K562 (cell line): ENCODE measurements around the gene PRR5. TPM values are rescaled to one million over a fixed set of nuclear protein-coding genes. Genes with fewer than 3 reads are reported as not detected.

Experiments used
- ATAC-seq: fragments of 200-7000 bp; cut with Tn5 transposase; 3 replicates; pipeline ENCODE4 v1.9.1; 2020; ENCODE audit warnings: moderate library complexity
- BruUV-seq: library from RNA; stranded (reverse); fragments of 400-500 nt; replicated peaks from 2 replicates; lab custom pipeline; 2021; lab: Mats Ljungman, UMichigan
- CTCF ChIA-PET: fragments of 300-600 bp; formaldehyde crosslinking; extraction: SDS; loops from one replicate; lab custom pipeline; 2021; ENCODE audit warnings: low intra/inter-chr PET ratio; lab: Yijun Ruan, JAX
- POLR2A ChIA-PET: fragments of 300-600, 350-650 bp; sonication (Branson Sonifier 250); formaldehyde crosslinking; extraction: SDS; loops from one replicate; lab custom pipeline; 2021; ENCODE audit warnings: antibody characterized with exemption, inconsistent platforms; lab: Yijun Ruan, JAX
- DNase-seq, 4 experiments: peaks; one replicate each; pipeline versions ENCODE4 v3.0.0 to v3.0.0-alpha.2; 2011 to 2018; ENCODE audit warnings: low spot score in 3 of 4, mixed read lengths in 3 of 4; ENCODE audit errors: extremely low read depth in 1 of 4
- FAIRE-seq: peaks from 2 replicates; lab custom pipeline; 2011; peaks lifted over from hg19 to GRCh38; lab: Jason Lieb, UNC
- H2AFZ ChIP-seq: 2 replicates; pipeline ENCODE4 v1.6.0; 2011; ENCODE audit warnings: low read depth, low read length, control low read depth, inconsistent platforms
- H3K27ac ChIP-seq: fragments of 200-600 bp; 3 replicates; pipeline ENCODE4 v1.8.0; 2011; ENCODE audit warnings: low read depth, mild to moderate bottlenecking, control low read depth, inconsistent platforms, low read length, moderate library complexity, mixed read lengths; ENCODE audit errors: extremely low read depth
- H3K27me3 ChIP-seq, 2 experiments: fragments of 300-600 bp in 1 of 2; 2 replicates in 1 of 2; 3 replicates in 1 of 2; pipeline versions ENCODE4 v1.6.0 to v1.8.0; 2011; ENCODE audit warnings: inconsistent platforms in 2 of 2, low read length in 2 of 2, mild to moderate bottlenecking in 1 of 2, mixed read lengths in 1 of 2, moderate library complexity in 1 of 2; ENCODE audit not compliant: control insufficient read depth in 2 of 2, insufficient read depth in 2 of 2
- H3K36me3 ChIP-seq: fragments of 300-600 bp; 3 replicates; pipeline ENCODE4 v1.8.0; 2011; ENCODE audit warnings: mild to moderate bottlenecking, low read length, inconsistent platforms; ENCODE audit not compliant: control insufficient read depth, insufficient read depth
- H3K4me1 ChIP-seq, 2 experiments: fragments of 200-600 bp in 1 of 2; replicated peaks in 1 of 2; 2 replicates in 1 of 2; 3 replicates in 1 of 2; pipeline versions ENCODE4 v1.5.1 to v1.8.0; 2011; ENCODE audit warnings: inconsistent platforms in 2 of 2, low read length in 2 of 2, mild to moderate bottlenecking in 1 of 2, mixed read lengths in 1 of 2, moderate library complexity in 1 of 2; ENCODE audit not compliant: control insufficient read depth in 2 of 2, insufficient read depth in 2 of 2
- H3K4me2 ChIP-seq: 2 replicates; pipeline ENCODE4 v1.6.1; 2011; ENCODE audit warnings: low read length, control low read depth, inconsistent platforms, mixed read lengths; ENCODE audit not compliant: insufficient read depth
- H3K4me3 ChIP-seq: fragments of 200-600 bp; sonication (generic), shearing (Covaris generic); 2 replicates; pipeline ENCODE4 v1.5.1; 2016; ENCODE audit warnings: control low read depth, inconsistent platforms
- H3K79me2 ChIP-seq: fragments of 200-600 bp; 3 replicates; pipeline ENCODE4 v1.8.0; 2011; ENCODE audit warnings: low read length, inconsistent platforms; ENCODE audit not compliant: control insufficient read depth, insufficient read depth
- H3K9ac ChIP-seq, 2 experiments: 2 replicates each; pipeline versions ENCODE4 v1.6.0 to v1.6.1; 2011; ENCODE audit warnings: low read depth in 2 of 2, low read length in 2 of 2, control low read depth in 1 of 2, inconsistent platforms in 1 of 2, mild to moderate bottlenecking in 1 of 2, mixed read lengths in 1 of 2; ENCODE audit not compliant: insufficient read depth in 1 of 2
- H3K9me1 ChIP-seq: one replicate; pipeline ENCODE4 v1.6.0; 2011; ENCODE audit warnings: inconsistent platforms, mild to moderate bottlenecking, low read length, moderate library complexity; ENCODE audit not compliant: control insufficient read depth, insufficient read depth
- H3K9me3 ChIP-seq: replicated peaks from 2 replicates; pipeline ENCODE4 v1.5.1; 2011; ENCODE audit warnings: low read depth, low read length, inconsistent platforms; ENCODE audit not compliant: control insufficient read depth, insufficient read depth
- H4K20me1 ChIP-seq: replicated peaks from 2 replicates; pipeline ENCODE4 v1.6.1; 2011; ENCODE audit warnings: low read length, inconsistent platforms, mixed read lengths; ENCODE audit not compliant: control insufficient read depth, insufficient read depth
- CBX2 ChIP-seq: fragments of 200-600 bp; sonication (generic); IDR thresholded peaks from one replicate; pipeline ENCODE4 v1.6.1; 2012; ENCODE audit warnings: mild to moderate bottlenecking, low read length, inconsistent platforms; ENCODE audit not compliant: insufficient read depth, poor library complexity, severe bottlenecking
- HDAC1 ChIP-seq, 2 experiments: fragments of 450-650 bp; IDR thresholded peaks; 2 replicates each; pipeline ENCODE4 v1.6.1; 2016 to 2017; ENCODE audit warnings: inconsistent platforms in 1 of 2, mild to moderate bottlenecking in 1 of 2, moderate library complexity in 1 of 2
- RBFOX2 ChIP-seq: fragments of 200-400 bp; formaldehyde crosslinking; IDR thresholded peaks from 2 replicates; pipeline ENCODE4 v1.6.1; 2017; ENCODE audit warnings: low read depth, mild to moderate bottlenecking, low read length, moderate library complexity
- U2AF1 ChIP-seq: fragments of 200-400 bp; formaldehyde crosslinking; optimal IDR thresholded peaks from 2 replicates; pipeline ENCODE3; 2017; ENCODE audit warnings: mild to moderate bottlenecking, low read depth, low read length, moderate library complexity
- ZBTB7A ChIP-seq: IDR thresholded peaks from 2 replicates; pipeline ENCODE4 v1.6.1; 2011; ENCODE audit warnings: low read depth, mild to moderate bottlenecking, low read length, moderate library complexity, borderline replicate concordance; ENCODE audit not compliant: control insufficient read depth
- ZNF449 ChIP-seq: fragments of 250-450 bp; sonication (Bioruptor Pico); IDR thresholded peaks from 2 replicates; pipeline ENCODE4 v1.8.0; 2022; ENCODE audit warnings: moderate library complexity, mild to moderate bottlenecking, inconsistent platforms
- WGBS: fragments of 100-300 bp; shearing (Covaris generic); methylation state at CpG from one replicate; pipeline ENCODE4 v1.1.6; 2016; ENCODE audit warnings: low coverage, mixed read lengths; ENCODE audit not compliant: insufficient coverage; ENCODE audit errors: missing lambda C conversion rate; 5-methylcytosine and 5-hydroxymethylcytosine counted together
- in situ Hi-C: fragments of 300-500 bp; cut with MboI; formaldehyde crosslinking; loops from 4 replicates; pipeline ENCODE4 v1.15.0; 2018; ENCODE audit warnings: inconsistent platforms, mixed read lengths
- intact Hi-C: fragments of 100-400 bp; cut with micrococcal nuclease; formaldehyde crosslinking; loops from 2 replicates; pipeline ENCODE4 v1.14.2; 2022
- polyA plus RNA-seq, 8 experiments: library from polyadenylated mRNA; depleted of rRNA in 4 of 8; stranded (reverse) in 5 of 8; unstranded in 3 of 8; fragments of >200 nt; fragmentation: Nextera tagmentation in 2 of 8; fragmentation: Illumina TruSeq in 1 of 8; extraction: Ambion mirVana in 2 of 8; extraction: Trizol in 1 of 8; gene quantifications; 2 replicates each; pipeline versions ENCODE4 v1.2.1 to v1.2.3, GENCODE V29; 2011 to 2014; ENCODE audit warnings: inconsistent platforms in 1 of 8, missing spikeins in 1 of 8
- total RNA-seq, 7 experiments: library from RNA; depleted of rRNA in 6 of 7; stranded (reverse); fragments of >200 nt in 6 of 7; fragmentation: Illumina TruSeq in 2 of 7; extraction: Trizol in 2 of 7; gene quantifications; 2 replicates each; pipeline versions ENCODE4 v1.2.1 to v1.2.3, GENCODE V29; 2011 to 2021; ENCODE audit warnings: low replicate concordance in 1 of 7

Gene PRR5
- total and polyA plus RNA-seq, 9 of the 15 experiments (the other 6 are each of a cell fraction or from before 2014, with no cell fraction given): 0.13 to 21.0 (median 7.5) TPM

GRCh38 chr22:44702479-44703198 is 635 bp downstream of the PRR5 start:
- intact Hi-C loops: no loop called here
- Histone ChIP-seq H3K9me3 (no peaks in the 10 kb centered on the region), H3K4me1 (peaks cover 3 to 53% of the 10 kb centered on the region in 2 experiments; a peak in 4 of 5 replicates), H3K27ac (no peak overlapping the region), H3K4me3 (peak overlapping the region; percentile 47), H3K27me3 (no peaks in the 10 kb centered on the region)
- WGBS: 12% methylated on average over 20 of the region's 60 CpGs
- CTCF ChIA-PET: no interaction called here
- BruUV-seq: no TSS peak
- TF ChIP-seq CBX2 (no peak), RBFOX2 (0 out of 2 replicates have a peak, but pooled peaks have one; percentile 3), HDAC1 (IDR thresholded peaks at IDR 0.05) (no peak), ZBTB7A (peak; percentile 49; the same call in 1 of the 2 replicates), ZNF449 (CRISPR knock-in tag) (no peak), U2AF1 (no peak)
- TF ChIP-seq, all 486 proteins: peak for 2
- ATAC-seq (peak; percentile 11; the same call in 1 of the 3 replicates), FAIRE-seq (no peak), DNase-seq (no peak)
- peak overlapping the region; percentile 46 for H3K4me2 ChIP-seq
- H3K9ac ChIP-seq: peak overlapping the region in 1 of 2 experiments; percentile 87; a peak in 2 of 4 replicates
- H3K79me2 ChIP-seq: peaks cover 18% of the 10 kb centered on the region
- no peaks in the 10 kb centered on the region for H3K36me3 ChIP-seq
- in situ Hi-C loops: no loop called here
- H3K9me1 ChIP-seq: no peaks in the 10 kb centered on the region
- H2AFZ ChIP-seq: no peak overlapping the region
- peaks cover 20% of the 10 kb centered on the region for H4K20me1 ChIP-seq
- POLR2A ChIA-PET: no interaction called here
